ENCODE results near the gene FXYD7. TPM values are rescaled to one million over a fixed set of nuclear protein-coding genes. Genes with fewer than 3 reads are reported as not detected.

FXYD7 gene
- total and polyA plus RNA-seq, 9 of the 15 experiments (the other 6 are each of a cell fraction or from before 2014, with no cell fraction given) = 0.10 to 0.80 (median 0.31) TPM; not detected in 3

GRCh38 chr19:35143231-35143715 is at the start of gene FXYD7 (continued):
- TF ChIP-seq ATF4 (CRISPR knock-in tag; IDR thresholded peaks at IDR 0.05) (no peak), CBFB (CRISPR knock-in tag; IDR thresholded peaks at IDR 0.05) (no peak), CEBPB (tag; IDR thresholded peaks at IDR 0.05) (no peak), ZNF407 (IDR thresholded peaks at IDR 0.05; ENCODE audit: low read depth) (no peak)
